T-helper 1 cell (primary cell): Measurements from ENCODE around the gene FGFR2.
"Not testable (repeated sequence)": the region's sequence is repeated elsewhere in the genome, so short reads cannot be mapped to it uniquely, and the experiment has no call there.

Experiments
- DNase-seq, 5 donors: peaks; one replicate each; pipeline ENCODE4 v3.0.0-alpha.2; 2012 to 2020

FGFR2 gene

GRCh38 chr10:121520526-121520925 lies 77.7 kb downstream of the FGFR2 start:
- not testable (repeated sequence) for DNase-seq

- DNase-seq = no peak
Measured at GRCh38 chr10:121519901-121520493, 78.2 kb downstream of the FGFR2 start.

- DNase-seq = no peak
Measured at GRCh38 chr10:121519411-121519810, 78.8 kb downstream of the FGFR2 start.

GRCh38 chr10:121518333-121518732 lies 79.9 kb downstream of the FGFR2 start:
- no peak for DNase-seq

GRCh38 chr10:121516093-121516865 lies 82.0 kb downstream of the FGFR2 start:
- peak in 1 of 5 donors; percentile 56 for DNase-seq

GRCh38 chr10:121514141-121514865 lies 83.9 kb downstream of the FGFR2 start:
- peak in 1 of 5 donors; percentile 40 for DNase-seq

GRCh38 chr10:121511943-121512342 lies 86.3 kb downstream of the FGFR2 start:
- no peak for DNase-seq

GRCh38 chr10:121511460-121511859 lies 86.8 kb downstream of the FGFR2 start:
- no peak for DNase-seq

GRCh38 chr10:121510201-121510771 lies 88.0 kb downstream of the FGFR2 start:
- no peak for DNase-seq

GRCh38 chr10:121509796-121510195 lies 88.4 kb downstream of the FGFR2 start:
- DNase-seq = no peak

GRCh38 chr10:121509112-121509511 lies 89.1 kb downstream of the FGFR2 start:
- DNase-seq = no peak

- no peak for DNase-seq
Measured at GRCh38 chr10:121503587-121504051, 94.6 kb downstream of the FGFR2 start.

- no peak for DNase-seq
Measured at GRCh38 chr10:121501796-121502195, 96.4 kb downstream of the FGFR2 start.

- DNase-seq = no peak
Measured at GRCh38 chr10:121500701-121501332, 97.4 kb downstream of the FGFR2 start.

- DNase-seq = no peak
Measured at GRCh38 chr10:121497513-121498470, 100.5 kb downstream of the FGFR2 start.

- DNase-seq = no peak
Measured at GRCh38 chr10:121495719-121496118, 102.5 kb downstream of the FGFR2 start.

- no peak for DNase-seq
Measured at GRCh38 chr10:121494296-121494695, 103.9 kb downstream of the FGFR2 start.

- no peak for DNase-seq
Measured at GRCh38 chr10:121493521-121493920, 104.7 kb downstream of the FGFR2 start.

- no peak for DNase-seq
Measured at GRCh38 chr10:121490871-121491519, 107.2 kb downstream of the FGFR2 start.

- DNase-seq = no peak
Measured at GRCh38 chr10:121485436-121486139, 112.7 kb downstream of the FGFR2 start.
